HG03378 (cell line): ENCODE results near the gene GALNT5.

Experiments used
- ATAC-seq: cut with Tn5 transposase; IDR thresholded peaks from one replicate; pipeline ENCODE4 v1.9.1; 2021; ENCODE audit warnings: mild to moderate bottlenecking, moderate library complexity; ENCODE audit not compliant: unreplicated experiment

GALNT5 gene

DNA sequence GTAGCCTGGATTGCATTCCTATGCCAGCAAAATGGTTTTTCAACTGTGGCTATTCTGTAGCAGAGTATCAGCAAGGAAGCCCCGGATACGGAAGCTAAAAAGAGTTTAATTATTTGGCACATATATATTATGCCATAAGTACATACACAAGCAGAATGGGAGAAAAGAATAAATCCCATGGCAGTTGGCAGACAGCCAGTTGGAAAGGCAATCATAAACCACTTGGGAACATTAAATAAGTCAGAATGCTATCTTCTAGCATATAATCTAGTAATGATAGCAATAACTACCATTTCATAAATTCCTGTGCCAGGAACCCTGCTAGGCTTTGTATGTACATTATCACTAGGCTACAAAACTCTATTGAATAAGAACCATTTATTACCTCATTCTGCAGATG is 26.0 kb downstream of the GALNT5 start:
- ATAC-seq: no peak

DNA sequence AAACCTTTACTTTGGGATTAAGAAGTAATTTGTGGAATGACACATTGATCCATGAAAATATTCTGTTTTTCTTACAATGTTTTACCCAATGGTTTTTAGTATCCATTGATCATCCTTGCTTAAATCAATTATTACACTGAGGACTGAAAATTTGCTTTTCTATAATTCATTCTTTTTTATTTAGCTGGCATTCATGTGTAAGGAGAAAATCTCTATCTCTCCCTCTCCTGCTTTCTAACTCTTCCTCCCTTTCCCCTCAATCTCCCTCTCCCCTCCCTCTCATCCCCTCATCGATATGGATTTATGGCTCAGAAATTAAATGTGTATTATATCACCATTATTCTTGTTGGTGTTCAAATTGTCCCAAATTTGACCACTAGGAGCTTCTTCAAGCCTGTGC is 29.7 kb downstream of the GALNT5 start:
- no peak for ATAC-seq

DNA sequence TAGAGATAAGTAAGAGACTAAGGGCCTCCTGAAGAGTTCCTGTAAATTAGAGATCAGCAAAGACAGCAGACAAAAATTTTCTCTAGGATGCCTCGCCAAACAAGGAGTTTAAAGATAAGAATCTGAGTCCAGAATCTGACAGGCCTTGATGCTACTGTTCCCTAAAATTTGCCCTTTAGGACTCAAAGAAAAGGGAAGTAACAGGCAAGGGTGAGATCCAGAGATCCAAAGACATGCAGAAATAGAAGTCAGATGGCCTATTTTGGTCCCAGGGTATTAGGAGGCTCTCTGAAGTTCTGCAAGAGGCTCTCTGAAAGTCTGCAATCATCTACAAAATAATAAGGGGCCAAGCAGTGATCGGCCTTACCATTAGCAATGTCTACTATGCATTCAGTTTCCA is 33.0 kb downstream of the GALNT5 start:
- ATAC-seq: no peak

DNA sequence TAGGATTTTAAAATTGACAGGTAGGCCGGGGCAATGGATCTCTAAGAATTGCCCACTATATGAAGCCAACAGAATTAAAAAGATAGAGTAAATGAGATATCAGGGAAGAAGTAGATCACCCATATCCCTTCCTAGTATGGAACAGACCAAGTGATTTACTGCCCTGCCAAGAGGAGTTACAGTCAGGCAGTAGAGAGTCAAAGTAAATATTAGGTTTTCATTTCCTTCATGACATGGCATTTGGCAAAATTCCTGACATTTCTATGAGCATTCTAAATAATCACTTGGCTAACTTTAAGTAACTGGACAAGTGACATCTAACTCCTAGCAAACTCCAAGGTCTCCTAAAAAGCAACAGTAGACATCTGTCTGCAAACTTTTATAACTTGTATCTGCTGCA is 33.5 kb downstream of the GALNT5 start:
- no peak for ATAC-seq

DNA sequence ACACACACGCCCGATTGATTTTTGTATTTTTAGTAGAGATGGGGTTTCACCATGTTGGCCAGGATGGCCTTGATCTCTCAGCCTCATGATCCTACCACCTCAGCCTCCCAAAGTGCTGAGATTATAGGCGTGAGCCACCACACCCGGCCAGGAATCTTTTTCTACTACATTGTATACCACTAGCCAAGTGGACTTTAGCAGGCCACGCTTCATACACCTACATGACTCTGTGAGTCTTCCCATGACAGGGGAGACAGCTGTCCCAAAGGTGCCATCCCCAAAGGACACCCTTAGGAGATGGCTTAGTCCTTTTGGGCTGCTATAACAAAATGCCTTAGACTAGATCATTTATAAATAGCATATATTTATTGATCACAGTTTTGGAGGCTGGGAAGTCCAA is 35.3 kb downstream of the GALNT5 start:
- ATAC-seq: no peak

DNA sequence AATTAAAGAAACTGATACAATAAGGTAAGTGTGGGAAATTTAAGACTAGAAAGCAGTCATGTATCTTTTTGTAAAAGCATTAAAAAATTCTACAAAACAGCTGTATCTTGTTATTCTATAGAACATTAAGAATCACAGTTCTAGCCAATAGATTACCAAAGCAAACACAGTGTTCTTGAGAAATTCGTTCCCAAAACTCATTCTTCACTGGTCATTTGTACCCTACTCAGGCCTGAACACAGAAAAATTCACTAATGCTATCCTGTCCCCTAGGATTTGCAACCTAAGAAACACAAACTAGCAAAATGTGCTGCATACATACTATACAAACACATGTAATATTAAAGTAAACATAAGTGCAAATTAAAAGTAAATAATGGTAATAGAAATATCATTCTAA is 39.0 kb downstream of the GALNT5 start:
- no peak for ATAC-seq

DNA sequence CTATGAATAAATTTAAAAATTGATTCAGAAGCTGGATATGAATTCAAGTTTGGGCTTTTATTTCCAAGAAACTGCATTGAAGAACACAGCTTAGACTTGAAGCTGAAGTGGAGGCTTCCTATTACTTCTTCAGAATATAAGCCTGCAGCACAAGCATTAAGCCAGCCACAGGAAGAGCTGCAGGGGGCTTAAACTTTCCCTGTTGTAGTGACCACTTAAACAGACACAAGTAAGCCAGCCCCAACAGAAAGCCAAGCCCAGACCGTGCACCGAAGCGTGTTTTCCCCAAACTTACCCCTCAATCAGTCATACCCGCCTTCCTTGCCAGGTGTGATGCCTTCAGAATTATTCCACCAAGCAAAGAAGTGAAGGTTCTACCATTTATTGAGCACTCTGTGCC is 39.5 kb downstream of the GALNT5 start:
- ATAC-seq: no peak

DNA sequence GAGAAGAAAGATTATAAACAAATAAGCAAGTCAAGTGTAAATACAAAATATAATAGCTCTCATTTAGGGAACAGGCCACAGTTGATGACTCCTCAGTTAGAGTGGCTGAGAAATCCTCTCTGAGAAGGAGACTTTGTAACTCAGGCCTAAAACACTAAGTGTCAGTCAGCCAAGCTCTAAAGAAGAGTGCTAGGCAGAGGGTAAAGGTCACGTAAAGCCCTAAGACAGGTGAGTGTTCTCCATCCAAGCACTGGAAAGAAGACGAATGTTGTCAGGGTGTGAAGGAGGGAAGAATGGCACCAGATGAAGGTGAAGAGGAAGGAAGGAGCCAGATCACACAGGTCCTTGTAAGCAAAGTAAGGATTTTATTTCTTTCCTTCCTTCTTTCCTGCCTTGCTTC is 43.8 kb downstream of the GALNT5 start:
- ATAC-seq: no peak

DNA sequence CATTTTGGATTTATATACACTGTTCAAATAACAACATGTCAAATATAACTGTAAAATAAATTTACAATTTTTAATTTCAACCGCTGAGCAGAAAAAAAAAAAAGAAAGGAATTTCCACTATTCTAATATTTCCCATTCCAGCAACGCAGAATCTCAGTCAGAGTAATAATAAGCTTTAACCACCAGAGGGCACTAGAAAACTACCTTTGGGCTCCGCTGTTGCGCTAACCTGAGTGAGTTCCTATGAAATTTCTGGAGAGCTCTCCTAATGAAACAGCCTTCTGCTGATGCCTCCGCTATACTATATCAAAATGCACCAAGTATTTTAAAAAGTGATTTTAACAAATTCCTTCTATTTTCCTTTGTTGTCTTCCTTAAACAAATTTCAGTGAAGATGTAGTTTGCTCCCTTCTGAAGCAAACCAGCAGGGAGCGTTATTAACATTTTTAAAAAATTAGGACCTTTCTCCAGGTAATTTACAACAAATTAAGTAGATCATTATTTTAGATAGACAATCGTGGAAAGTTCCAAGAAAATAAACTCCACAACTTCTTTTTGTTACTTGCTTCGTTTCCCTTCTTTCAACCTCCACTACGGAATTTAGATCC is 45.1 kb downstream of the GALNT5 start:
- ATAC-seq: peak; percentile 88

DNA sequence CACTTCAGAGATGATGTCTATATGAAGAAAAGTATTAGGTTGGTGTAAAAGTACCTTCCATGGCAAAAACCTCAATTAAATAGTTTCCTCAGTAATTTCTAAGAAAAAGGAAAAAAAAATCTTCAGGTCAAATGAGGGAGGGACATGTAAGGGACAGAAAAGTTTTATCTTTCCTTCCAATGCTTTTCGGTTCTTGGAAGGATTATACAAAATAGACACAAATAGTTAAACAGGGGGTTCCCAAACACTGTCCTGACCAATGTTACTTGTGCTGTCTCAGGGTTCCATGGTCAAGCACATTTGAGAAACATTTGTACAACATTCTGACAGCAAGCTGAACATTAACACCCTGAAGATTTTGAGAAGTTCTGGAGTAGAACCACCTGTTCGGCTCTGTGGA is 46.1 kb downstream of the GALNT5 start:
- ATAC-seq: no peak

DNA sequence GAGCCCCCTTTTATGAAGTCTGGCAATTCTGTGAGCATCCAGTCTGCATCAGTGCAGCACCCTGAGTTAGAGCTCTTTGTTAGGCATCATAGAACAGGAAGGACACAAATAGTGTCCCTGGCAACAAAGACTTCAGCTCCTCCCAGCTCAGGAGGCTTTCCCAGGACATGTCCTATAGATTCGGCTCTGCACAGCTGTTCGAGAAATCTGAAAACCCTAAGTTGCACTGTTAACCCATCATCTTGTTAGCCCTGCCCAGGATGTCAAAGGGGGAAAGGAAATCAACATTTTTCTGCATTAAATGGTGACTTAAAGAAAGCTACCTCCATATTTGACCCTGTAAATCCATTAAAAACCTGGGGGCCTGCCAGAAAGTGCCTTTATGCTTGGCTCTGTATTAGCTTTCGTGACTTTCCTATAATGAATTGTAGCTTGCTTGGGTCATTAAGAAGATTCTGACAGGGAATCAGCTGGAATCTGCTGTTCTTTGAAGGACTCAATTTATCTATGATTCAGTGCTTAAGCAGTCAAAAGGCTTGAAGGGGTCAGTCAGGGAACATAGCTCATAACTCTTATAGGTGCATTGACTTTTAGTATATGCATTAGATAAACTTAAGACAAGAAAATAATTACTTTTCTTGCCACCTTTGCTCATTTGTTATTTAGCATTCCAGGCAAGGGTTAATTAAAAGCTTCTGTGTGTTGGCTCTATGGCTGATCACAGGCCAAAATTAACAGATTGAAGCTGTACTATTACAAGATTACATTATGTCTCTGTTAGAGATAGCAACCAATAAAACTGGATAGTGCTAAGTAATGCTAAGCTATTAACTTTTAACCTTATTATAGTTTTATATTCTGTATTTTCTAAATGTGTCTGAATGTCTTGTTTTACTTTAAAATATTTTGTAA is 47.6 kb downstream of the GALNT5 start:
- no peak for ATAC-seq

DNA sequence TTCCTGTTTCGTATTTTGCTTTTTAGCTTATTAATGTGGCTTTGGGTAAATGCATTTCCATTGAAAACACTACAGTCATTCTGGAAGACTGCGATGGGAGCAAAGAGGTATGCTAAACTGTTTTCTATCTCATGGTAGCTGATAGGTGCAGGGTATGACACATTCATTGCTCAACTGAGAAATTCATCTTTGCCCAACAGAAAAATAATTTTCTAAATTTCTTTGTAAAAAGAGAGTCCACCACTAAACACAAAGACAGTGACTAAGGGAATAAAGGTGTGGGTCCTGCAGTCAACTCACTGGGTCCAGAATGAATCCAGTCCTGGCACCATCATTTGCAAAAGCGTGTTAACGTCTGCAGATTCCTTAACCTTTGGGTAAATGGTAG is 48.2 kb downstream of the GALNT5 start:
- ATAC-seq: no peak

DNA sequence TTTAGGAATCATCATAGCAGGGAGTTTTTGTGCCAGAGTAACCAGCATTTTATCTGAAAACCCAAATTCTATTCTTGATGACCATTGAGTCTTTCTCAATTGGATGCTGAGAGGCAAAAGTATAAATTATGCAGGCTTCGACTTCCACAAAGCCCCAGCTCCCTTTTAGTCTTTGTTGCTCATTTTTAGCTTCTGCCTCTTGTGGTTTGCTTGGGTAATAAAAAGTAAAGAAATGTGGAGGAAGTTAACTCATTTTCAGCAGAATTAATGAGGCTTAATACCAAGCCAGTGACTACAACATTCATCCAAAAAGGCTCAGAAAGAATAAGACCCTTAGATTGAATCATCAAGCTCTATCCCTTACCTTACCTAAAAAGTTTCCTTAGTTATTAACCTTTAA is 49.5 kb downstream of the GALNT5 start:
- ATAC-seq: no peak

DNA sequence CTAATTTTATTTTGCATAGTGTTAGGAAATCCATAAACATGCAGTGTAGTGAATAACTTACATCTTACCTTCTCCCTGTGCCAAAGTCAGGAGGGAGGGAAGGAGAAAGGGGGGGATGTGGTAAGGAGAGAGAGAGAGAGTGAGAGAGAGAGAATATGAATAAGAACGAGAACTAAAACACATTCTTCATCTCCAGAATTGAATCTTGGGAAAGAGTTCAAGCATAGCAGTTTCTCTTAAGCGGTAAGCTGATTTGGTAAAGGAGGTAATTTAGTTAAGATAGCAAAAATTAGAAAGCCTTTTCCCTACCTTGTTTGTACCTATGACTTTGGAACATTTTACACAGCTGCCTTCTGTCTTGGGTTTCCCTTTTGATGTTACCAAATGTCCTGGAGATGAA is 52.4 kb downstream of the GALNT5 start:
- ATAC-seq: no peak

DNA sequence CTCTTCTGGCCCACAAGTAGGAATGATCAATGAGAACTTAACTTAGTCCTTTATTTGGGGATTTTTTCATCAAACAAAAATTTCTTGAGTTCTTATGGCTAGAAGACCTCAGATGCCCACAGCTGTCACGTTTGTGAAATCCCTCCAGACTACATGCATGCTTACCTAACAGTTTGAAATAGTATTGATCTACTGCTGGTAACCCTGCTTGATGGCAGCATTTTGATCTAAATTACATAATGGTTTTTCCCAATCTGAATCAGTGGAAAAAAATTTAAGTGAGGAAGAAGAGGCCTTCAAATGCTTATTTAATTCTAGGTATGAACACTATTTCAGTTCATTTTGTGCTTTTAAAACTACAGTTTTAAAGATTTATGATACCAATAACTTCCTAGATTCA is 54.2 kb downstream of the GALNT5 start:
- ATAC-seq: no peak

DNA sequence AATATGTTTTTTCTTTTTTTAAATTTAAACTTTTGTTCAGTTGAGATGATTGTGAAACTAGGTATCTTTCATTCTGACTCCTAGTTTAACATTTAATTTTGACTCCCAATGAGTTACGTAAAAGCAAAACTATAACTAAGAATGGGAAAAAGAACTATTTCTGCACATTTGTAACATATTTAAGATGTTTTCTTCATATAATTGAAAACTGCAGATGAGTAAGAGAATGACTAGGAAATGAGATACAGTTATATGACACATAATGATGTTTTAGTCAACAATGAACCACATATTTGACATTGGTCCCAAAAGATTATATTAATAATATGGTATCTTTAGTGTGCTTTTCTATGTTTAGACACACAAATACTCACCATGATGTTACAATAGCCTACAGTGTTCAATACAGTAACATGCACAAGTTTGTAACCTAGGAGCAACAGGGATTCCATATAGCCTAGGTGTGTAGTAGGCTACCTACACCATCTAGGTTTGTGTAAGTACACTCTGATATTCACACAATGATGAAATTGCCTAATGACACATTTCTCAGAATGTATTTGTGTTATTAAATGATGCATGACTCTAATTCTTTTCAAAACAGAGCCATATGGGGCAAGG is 55.5 kb downstream of the GALNT5 start:
- peak; percentile 74 for ATAC-seq

DNA sequence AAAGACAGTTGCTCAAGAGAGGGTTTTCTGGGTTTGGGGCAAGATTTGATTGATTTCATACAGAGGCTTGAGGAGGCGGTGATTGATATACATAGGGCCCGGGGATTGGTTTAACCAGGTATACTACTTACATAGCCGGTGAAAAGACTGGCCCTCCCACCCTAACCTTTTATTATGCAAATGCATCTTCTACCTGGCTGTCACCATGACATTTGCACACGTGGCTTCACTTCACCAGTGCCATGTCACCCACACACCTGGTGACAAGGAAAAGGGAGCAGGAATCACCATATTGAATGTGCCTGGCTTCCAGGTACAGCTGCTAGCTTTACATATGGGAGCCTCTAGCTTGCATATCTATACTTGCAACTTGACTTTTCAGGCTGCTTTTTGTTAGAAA is 58.4 kb downstream of the GALNT5 start:
- no peak for ATAC-seq

DNA sequence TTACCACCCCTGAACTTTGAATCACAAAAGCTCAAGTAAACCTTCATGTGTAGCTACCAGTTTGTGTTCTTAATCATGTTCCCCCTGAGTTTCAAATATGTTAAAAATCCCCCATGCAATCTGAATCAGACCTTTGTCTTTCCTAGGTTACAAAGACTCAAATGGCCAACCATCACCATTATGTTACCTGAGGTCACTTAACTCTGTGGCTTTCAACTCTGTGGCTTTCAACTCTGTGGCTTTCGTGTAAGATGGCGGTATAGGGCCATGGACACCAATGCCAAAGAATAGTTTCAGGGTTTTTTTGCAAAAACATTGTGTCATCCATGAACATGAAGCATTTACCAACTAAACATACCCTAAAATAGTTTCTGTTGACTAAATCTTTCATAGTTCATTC is 61.4 kb downstream of the GALNT5 start:
- no peak for ATAC-seq

DNA sequence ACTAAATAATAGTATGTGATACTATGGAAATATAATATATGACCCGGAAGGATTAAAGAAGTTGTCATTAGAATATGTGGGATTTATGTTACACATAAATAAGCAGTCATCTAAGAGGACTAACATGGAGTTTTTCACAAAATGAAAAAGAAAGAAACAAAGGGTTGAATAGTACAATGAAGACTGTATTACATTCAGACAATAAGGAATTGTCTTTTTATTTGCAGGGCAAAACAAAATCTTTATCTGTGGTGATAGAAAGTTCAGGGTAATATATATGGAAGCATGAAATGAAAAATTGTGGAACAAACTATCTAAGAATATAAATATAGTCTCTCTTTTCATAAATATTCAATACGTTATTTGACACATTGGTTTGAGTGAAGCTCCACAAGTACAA is 62.3 kb downstream of the GALNT5 start:
- no peak for ATAC-seq

DNA sequence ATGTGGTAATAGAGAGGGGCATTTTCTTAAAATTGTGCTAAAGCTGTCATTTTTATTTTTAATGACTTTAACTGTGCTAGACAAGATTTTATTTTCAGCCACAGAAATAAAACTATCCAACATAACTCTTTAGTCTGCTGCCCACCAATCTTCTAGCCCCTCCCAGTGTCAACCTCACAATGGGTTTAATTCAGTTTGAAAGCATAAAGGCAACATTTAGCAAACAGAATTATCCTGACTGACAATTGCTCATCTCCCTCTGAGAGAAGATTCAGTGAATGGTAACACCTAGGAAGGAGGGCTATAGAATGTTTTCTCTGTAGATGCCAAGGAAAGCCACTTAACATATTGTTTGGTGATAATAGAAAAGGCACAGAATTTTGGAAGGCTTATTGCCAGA is 62.9 kb downstream of the GALNT5 start:
- no peak for ATAC-seq

DNA sequence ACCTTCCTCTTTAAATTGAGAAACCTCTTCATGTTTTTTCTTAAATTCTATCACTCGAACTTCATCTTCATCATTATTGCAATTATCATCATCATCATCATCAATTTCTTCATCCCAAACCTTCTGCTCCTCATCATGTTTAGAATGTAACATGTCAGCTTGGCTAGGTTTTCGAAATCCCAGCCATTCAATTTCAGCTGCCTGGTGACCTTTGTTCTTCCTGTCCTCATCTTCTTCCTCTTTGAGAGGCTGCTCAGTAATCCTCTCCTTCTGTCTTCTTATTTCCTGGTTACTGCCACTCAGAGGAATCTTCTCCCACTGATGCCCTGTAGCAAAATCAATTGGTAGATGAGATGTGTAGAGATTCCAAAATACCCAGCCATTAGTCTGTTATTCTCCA is 64.0 kb downstream of the GALNT5 start:
- no peak for ATAC-seq

DNA sequence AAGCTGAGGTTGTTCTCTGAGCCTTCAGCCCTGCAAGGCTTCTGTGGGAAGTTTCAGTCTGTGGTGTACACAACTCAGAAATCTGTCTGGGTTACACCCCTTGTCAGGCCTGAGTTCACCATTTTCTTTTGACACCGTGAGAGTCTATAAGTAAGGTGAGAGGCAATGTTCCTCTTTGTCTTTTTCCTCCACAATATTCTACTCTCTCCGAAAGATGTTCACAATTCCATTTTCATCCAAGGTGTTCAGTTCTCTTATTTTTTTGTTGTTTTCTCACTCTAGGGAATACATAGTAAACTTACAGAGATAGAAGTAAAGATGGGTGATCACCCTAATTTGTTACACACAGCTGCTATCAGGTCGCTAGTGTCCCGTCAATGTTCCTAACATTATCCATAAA is 64.9 kb downstream of the GALNT5 start:
- no peak for ATAC-seq
